ENCODE results near the gene AFF1. TPM values are rescaled to one million over a fixed set of nuclear protein-coding genes. Genes with fewer than 3 reads are reported as not detected.
A peak's percentile ranks its signal among the peaks of the same experiment; 100 is the strongest.
"Not testable (repeated sequence)": the region's sequence is repeated elsewhere in the genome, so short reads cannot be mapped to it uniquely, and the experiment has no call there.

AFF1 gene
- total RNA-seq, 1 donor from 2014 or later = 47.4 TPM

DNA sequence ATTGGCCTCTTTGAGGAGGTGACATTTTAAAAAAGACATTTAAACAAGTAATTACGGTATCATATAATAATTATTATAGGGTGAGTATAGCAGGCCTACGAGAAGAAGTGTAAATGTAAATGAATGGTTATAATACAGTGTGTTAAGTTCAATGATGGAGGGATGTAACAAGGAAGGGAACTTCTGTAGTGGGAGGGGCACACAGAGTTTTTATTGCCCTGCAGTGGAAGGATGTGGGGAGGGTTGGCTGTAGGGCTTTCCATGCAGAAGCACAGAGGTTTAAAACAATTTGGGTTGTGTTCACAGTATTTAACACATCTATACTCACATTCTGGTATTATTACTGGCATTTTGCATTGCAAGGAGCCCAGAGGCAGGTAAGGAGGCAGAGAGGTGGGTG lies 41.1 kb downstream of the AFF1 start:
- no peak for DNase-seq (ENCODE audit: extremely low read depth, low read depth, low spot score)

DNA sequence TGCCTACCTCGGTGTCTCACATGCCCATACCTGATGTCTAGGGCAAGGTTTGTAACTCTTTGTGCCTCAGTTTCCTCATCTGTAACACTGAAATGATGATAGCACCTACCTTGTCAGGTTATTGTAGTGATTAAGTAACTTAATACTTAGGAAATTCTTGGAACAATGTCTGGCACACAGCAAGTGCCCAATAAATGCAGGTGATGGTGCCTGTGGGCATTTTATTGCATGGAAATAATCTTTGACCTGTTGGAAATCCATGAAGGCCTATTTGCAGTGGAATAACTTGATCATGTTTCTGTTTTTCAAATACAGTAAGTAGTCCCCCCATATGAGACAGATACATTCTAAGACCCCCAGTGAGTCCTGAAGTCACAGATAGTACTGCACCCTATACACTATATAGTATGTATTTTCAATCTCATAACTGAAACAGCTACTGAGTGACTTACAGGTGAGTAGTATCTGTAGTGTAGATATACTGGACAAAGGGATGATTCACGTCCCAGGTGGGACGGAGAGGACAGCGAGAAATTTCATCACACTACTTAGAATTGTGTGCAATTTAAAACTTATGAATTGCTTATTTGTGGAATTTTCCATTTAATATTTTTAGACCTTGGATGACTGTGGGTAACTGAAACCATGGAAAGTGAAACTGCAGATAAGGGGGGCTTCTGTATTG lies 42.1 kb downstream of the AFF1 start:
- DNase-seq (ENCODE audit: extremely low read depth, low read depth, low spot score) = no peak

DNA sequence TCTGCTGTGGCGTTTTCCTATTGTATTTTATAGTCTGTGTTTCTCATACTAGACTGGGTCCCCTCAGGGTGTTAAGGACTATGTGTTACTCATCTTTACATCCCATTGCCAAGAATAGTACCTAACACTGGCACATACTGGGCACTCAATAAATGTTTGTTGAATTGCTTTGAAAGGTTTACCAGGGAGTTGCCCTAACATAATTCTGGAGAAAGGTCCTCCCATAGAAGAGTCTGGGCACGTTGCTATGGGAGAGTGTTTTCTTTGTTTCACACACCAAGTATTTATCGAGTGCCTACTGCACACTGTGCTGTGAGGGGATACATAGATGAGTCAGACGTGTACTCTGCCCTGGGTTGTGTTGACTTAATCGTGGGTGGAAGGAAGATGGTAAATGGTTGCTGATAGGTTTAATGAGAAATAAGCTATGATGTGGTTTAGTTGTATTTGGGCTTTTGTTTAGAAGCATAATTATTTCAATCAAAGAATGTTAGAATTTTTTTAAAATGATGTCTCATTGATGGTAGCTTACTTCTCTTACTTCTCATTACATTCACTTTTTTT lies 42.9 kb downstream of the AFF1 start:
- peak; percentile 78 for DNase-seq (ENCODE audit: extremely low read depth, low read depth, low spot score)

DNA sequence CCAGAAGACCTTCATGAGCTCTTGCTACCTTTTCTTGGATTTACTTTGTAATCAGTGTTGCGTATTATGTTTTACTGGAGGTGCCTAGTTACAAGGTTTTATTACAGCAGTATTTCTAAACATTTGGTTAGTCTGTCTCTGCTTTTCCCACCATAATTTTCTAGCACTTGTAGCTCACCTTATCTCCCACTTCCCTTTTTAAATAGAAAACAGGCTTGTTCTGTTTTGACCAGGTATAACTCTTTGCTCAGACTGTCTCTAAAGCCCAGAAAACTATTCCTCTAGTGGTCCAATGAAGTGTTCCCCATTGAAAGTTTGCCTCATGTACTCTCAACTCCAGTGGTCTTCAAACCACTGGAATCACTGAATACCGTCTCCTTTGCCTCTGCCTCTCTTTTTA lies 43.9 kb downstream of the AFF1 start:
- DNase-seq (ENCODE audit: extremely low read depth, low read depth, low spot score) = no peak

- no peak for DNase-seq (ENCODE audit: extremely low read depth, low read depth, low spot score)
Measured at GRCh38 chr4:86980230-86980629, 45.4 kb downstream of the AFF1 start.

- no peak for DNase-seq (ENCODE audit: extremely low read depth, low read depth, low spot score)
Measured at GRCh38 chr4:86981789-86982188, 47.0 kb downstream of the AFF1 start.

DNA sequence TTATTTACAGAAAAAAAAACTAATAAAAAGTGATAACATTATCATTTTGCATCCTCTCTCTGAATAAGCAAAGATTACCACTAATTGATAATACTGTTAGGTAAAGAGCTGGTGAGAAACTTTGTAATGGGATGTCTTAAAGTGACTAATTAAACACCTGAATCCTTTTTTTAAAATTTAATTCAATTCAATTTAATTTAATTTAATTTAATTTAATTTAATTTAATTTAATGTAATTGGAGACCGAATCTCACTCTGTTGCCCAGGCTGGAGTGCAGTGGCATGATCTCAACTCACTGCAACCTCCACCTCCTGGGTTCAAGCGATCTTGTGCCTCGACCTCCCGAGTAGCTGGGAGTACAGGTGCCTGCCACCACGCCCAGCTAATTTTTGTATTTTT lies 51.0 kb downstream of the AFF1 start:
- DNase-seq (ENCODE audit: extremely low read depth, low read depth, low spot score) = not testable (repeated sequence)

DNA sequence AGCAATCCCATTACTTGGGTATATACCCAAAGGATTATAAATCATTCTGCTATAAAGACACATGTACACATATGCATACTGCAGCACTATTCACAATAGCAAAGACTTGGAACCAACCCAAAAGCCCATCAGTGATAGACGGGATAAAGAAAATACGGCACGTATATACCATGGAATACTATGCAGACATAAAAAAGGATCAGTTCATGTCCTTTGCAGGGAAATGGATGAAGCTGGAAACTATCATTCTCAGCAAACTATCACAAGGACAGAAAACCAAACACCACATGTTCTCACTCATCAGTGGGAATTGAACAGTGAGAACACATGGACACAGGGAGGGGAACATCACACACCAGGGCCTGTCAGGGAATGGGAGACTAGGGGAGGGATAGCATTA lies 54.8 kb downstream of the AFF1 start:
- not testable (repeated sequence) for DNase-seq (ENCODE audit: extremely low read depth, low read depth, low spot score)

DNA sequence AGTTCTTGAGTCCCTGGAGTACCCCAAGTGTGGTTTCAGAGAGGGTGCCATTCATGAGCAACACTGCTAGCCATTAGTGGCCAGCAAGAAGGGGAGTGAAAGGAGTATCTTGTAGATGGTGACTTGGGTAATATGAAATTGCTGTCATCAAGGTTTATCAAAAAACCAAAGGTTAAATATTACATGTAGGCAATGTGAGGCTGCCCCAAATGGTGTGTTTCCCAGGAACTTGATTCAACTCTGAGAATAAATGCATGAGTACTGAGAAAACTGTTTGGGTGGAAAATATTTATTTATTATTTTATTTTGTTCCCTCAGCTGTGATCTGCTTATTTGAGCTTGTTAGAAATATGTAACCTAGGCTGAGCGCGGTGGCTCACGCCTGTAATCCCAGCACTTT lies 55.7 kb downstream of the AFF1 start:
- no peak for DNase-seq (ENCODE audit: extremely low read depth, low read depth, low spot score)

- DNase-seq (ENCODE audit: extremely low read depth, low read depth, low spot score) = no peak
Measured at GRCh38 chr4:86991994-86992393, 57.2 kb downstream of the AFF1 start.

- DNase-seq (ENCODE audit: extremely low read depth, low read depth, low spot score) = no peak
Measured at GRCh38 chr4:86993909-86994681, 59.3 kb downstream of the AFF1 start.

DNA sequence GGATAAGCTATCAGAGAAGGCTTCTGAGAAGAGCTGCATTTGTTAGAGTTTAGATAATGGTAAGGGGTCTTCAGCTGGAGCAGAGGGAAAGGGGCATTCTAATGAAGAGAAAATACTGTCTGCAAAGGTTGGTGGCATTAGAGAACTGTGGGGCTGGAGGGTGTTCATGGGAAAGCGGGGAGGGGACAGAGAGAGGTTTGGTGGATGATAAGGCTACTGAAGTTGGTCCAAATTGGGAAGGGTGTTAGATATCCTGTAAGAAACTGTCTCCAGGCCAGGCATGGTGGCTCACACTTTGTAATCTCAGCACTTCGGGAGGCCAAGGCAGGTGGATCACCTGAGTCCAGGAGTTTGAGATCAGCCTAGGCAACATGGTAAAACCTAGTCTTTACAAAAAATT lies 59.9 kb downstream of the AFF1 start:
- DNase-seq (ENCODE audit: extremely low read depth, low read depth, low spot score) = no peak

- DNase-seq (ENCODE audit: extremely low read depth, low read depth, low spot score) = not testable (repeated sequence)
Measured at GRCh38 chr4:86996510-86996909, 61.7 kb downstream of the AFF1 start.

DNA sequence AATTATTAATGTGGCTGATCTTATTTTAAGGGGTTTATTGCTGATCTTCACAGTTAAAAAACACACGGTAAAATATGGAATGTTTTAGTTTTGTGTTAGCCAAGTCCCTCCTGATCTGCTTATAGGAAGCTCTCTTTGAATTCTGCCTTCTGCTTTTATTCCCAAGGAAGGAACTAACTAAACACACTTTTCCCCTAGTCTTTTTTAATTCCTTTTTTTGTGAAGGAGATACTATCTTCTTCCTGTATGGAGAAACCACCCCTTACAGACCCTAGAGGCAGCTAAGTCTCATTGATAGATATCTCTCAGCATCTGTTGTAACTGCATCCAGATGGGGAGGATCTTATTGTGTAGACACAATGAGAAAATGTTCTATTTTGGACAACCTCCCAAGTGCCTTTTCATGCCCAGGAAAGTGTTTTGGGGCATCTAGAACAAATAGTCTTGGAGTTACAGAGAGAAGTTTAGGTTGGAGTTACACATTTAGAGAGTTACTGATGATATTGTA lies 64.4 kb downstream of the AFF1 start:
- no peak for DNase-seq (ENCODE audit: extremely low read depth, low read depth, low spot score)

GRCh38 chr4:87002682-87003043 lies 67.9 kb downstream of the AFF1 start:
- no peak for DNase-seq (ENCODE audit: extremely low read depth, low read depth, low spot score)

DNA sequence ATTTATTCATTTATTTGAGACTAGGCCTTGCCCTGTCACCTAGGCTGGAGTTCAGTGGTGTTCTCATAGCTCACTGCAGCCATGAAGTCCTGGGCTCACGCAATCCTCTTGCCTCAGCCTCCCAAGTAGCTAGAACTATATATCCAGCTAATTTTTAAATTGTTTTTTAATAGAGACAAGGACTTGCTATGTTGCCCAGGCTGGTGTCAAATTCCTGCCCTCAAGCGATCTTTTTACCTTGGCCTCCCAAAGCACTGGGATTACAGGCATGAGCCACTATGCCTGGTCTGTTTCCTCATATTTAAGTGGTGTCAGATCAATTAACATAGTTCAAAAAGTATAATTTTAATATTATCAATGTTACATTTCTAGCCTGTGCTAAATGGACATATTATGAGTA lies 68.5 kb downstream of the AFF1 start:
- no peak for DNase-seq (ENCODE audit: extremely low read depth, low read depth, low spot score)

- DNase-seq (ENCODE audit: extremely low read depth, low read depth, low spot score) = no peak
Measured at GRCh38 chr4:87005369-87005689, 70.5 kb downstream of the AFF1 start.

- no peak for DNase-seq (ENCODE audit: extremely low read depth, low read depth, low spot score)
Measured at GRCh38 chr4:87005690-87006425, 71.0 kb downstream of the AFF1 start.

GRCh38 chr4:87006426-87006675 lies 71.5 kb downstream of the AFF1 start:
- no peak for DNase-seq (ENCODE audit: extremely low read depth, low read depth, low spot score)

DNA sequence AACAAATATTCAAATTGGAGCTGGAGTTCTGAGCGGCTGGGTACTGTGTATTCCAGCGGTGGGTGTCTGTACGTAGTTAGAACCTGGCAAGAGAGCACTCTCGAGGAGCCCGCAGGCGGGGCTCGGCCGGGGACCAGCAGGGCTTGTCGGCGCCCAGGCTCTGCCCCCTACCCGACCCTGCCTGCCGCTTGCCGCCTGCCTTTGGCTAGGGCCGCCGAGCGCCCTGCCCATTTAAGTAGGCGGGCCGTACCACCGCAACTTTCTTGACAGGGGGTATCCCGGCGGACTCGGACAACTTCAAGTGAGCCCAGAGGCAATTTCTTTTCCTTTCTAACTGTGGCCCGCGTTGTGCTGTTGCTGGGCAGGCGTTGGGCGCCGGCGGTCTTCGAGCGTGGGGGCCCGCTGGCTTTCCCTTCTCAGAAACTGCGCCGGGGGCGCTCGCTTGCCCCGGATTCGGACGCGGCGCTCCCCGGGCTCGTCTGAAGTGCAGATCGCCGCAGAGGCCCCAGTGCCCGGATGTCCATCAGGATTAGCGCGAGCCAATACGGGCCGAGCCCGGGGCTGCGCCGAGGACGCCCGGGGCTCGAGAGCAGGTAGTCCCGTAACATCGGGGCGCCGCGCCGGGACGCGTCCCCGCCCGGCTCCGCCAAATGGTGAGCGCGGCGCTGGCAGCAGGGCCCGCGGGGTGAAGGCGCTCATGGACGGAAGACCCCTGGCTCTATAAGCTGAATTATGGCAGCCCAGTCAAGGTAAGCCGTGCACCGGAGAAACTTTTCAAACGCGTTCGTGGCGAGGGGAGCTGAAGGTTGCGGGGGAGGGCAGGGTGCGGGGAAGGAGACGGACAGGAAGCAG lies 72.1 kb downstream of the AFF1 start:
- DNase-seq (ENCODE audit: extremely low read depth, low read depth, low spot score) = no peak
